Heart left ventricle (tissue), 16 donors: Measurements from ENCODE around the gene PYURF. TPM values are rescaled to one million over a fixed set of nuclear protein-coding genes. Genes with fewer than 3 reads are reported as not detected.

Source experiments
- ATAC-seq, 4 donors: fragments of 200-7000 bp; cut with Tn5 transposase; one replicate each; pipeline ENCODE4 v1.9.1; 2020 to 2022; ENCODE audit warnings: moderate library complexity in 4 of 4, mild to moderate bottlenecking in 3 of 4, moderate number of reproducible peaks in 1 of 4
- DNase-seq, 5 donors: peaks; one replicate each; pipeline ENCODE4 v3.0.0-alpha.2; 2020
- H3K27ac ChIP-seq, 12 donors: fragments of 200-600 bp; sonication (generic) in 4 of 12; one replicate each; pipeline versions ENCODE4 v1.5.0 to v1.8.0; 2016 to 2022; ENCODE audit warnings: mild to moderate bottlenecking in 2 of 12
- H3K27me3 ChIP-seq, 9 donors: fragments of 200-600 bp; sonication (generic) in 2 of 9; one replicate each; pipeline versions ENCODE4 v1.5.1 to v1.8.0; 2016 to 2022; ENCODE audit warnings: mild to moderate bottlenecking in 3 of 9
- H3K36me3 ChIP-seq, 9 donors: fragments of 200-600 bp; sonication (generic) in 2 of 9; one replicate each; pipeline versions ENCODE4 v1.5.0 to v1.8.0; 2018 to 2022; ENCODE audit warnings: mild to moderate bottlenecking in 2 of 9
- H3K4me1 ChIP-seq, 12 donors: fragments of 200-600 bp; sonication (generic) in 4 of 12; one replicate each; pipeline versions ENCODE4 v1.5.0 to v1.8.0; 2016 to 2022; ENCODE audit warnings: mild to moderate bottlenecking in 3 of 12
- H3K4me3 ChIP-seq, 12 donors: fragments of 200-600 bp; sonication (generic) in 4 of 12; one replicate each; pipeline versions ENCODE4 v1.5.0 to v1.8.0; 2017 to 2022; ENCODE audit warnings: mild to moderate bottlenecking in 9 of 12, moderate library complexity in 4 of 12
- H3K9me3 ChIP-seq, 12 donors: fragments of 200-600 bp; sonication (generic) in 4 of 12; one replicate each; pipeline versions ENCODE4 v1.5.0 to v1.8.0; 2016 to 2022; ENCODE audit warnings: mild to moderate bottlenecking in 1 of 12
- POLR2A ChIP-seq, 2 donors: fragments of 450-650 bp; IDR thresholded peaks; one replicate each; pipeline ENCODE4 v1.6.1; 2017; ENCODE audit warnings: antibody characterized with exemption in 2 of 2, mild to moderate bottlenecking in 2 of 2, moderate library complexity in 2 of 2
- WGBS, 4 donors: extraction: QIAGEN DNeasy Blood & Tissue Kit in 2 of 4; methylation state at CpG; one replicate each; pipeline versions ENCODE4 v1.1.5 to v1.1.7; 2013 to 2018; 5-methylcytosine and 5-hydroxymethylcytosine counted together
- intact Hi-C, 10 donors: fragments of 100-400 bp; cut with DNase I; formaldehyde crosslinking; loops; one replicate each; pipeline versions ENCODE4 v1.11.1 to v1.14.2; 2022
- polyA plus RNA-seq, 2 donors: library from polyadenylated mRNA; stranded (reverse); fragments of 200-250 nt; gene quantifications; one replicate each; pipeline ENCODE4 v1.2.3, GENCODE V29; 2013
- total RNA-seq, 9 donors: library from RNA; depleted of rRNA in 2 of 9; stranded (reverse); fragments of >200 nt in 2 of 9; fragmentation: NEBNext Ultra II Directional in 3 of 9; extraction: Animal tissue kit (Norgen Biotek cat#: 25700) in 3 of 9; gene quantifications; one replicate each; pipeline versions ENCODE4 v1.1.0 to v1.2.4, GENCODE V29; 2016 to 2023
- TF ChIP-seq, protein P1 (sequence below), 12 donors: fragments of 200-600 bp; sonication (generic) in 4 of 12; IDR thresholded peaks; one replicate each; pipeline versions ENCODE4 v1.5.0 to v1.8.0; 2018 to 2022; ENCODE audit warnings: antibody characterized with exemption in 12 of 12, mild to moderate bottlenecking in 5 of 12
- donor health status: ischemic (EF 13 %, LVEDD 7.1; RV severe dilation, severe dysfunction).
- donor health status: healthy with polysubstance abuse.
- donor health status: DM: no; HTN: yes; CAD: no.
- donor health status: DM: no; HTN: no; CAD: no.
- donor health status: ischemic (EF 25% LVEDD 6.9; RV normal size, moderate dysfunction).
- donor health status: ischemic (EF 25% LVEDD 5.7; RV mildly dilated, moderate dysfunction).
- donor health status: healthy.
- donor health status: DM: yes; HTN: yes; CAD: no.
- donor health status: ischemic (EF 35%, LVEDD 5.7; RV mildly dilated, moderate dysfunction).
- donor health status: nonischemic (EF 11% LVEDD 7.7; RV severe dilation, severe dysfunction).
- donor health status: DM: yes; HTN: yes; CAD: no.
- donor health status: PGD.
- donor health status: ischemic (EF 29% LVEDD 5.4; RV normal size, mild dysfunction).
- donor health status: nonischemic (EF 23%, LVEDD 6.1; RV moderate dilation, normal function).

The PYURF gene
- total and polyA plus RNA-seq, 11 donors, result 46.3 to 102 (median 55.7) TPM

DNA sequence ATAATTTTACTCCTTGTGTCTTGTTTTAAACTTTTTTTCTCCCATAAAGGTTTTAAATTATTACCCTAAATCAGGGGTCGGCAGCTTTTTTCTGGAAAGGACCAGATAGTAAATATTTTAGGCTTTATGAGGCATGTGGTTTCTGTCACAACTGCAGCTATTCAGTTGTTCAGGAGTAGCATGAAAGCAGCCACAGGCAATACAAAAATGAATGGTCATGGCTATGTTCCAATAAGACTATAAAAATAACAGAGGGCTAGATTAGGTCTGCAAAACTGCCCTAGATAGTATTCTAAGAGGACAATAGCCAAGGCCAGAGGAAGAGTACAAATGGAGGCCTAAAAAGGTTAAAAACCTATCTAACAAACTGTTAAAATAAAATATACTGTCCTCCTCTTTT is 42.0 kb downstream of the PYURF start:
- DNase-seq, result no peak
- TF ChIP-seq, protein P1, sequence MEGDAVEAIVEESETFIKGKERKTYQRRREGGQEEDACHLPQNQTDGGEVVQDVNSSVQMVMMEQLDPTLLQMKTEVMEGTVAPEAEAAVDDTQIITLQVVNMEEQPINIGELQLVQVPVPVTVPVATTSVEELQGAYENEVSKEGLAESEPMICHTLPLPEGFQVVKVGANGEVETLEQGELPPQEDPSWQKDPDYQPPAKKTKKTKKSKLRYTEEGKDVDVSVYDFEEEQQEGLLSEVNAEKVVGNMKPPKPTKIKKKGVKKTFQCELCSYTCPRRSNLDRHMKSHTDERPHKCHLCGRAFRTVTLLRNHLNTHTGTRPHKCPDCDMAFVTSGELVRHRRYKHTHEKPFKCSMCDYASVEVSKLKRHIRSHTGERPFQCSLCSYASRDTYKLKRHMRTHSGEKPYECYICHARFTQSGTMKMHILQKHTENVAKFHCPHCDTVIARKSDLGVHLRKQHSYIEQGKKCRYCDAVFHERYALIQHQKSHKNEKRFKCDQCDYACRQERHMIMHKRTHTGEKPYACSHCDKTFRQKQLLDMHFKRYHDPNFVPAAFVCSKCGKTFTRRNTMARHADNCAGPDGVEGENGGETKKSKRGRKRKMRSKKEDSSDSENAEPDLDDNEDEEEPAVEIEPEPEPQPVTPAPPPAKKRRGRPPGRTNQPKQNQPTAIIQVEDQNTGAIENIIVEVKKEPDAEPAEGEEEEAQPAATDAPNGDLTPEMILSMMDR (IDR thresholded peaks at IDR 0.05), result no peak
- no peak for TF ChIP-seq POLR2A (IDR thresholded peaks at IDR 0.05)
- H3K9me3 ChIP-seq, result peaks cover 0 to 4% (median 0%) of the 10 kb centered on the region in 12 donors
- peak overlapping the region in 1 of 12 donors; percentile 50 for H3K27ac ChIP-seq
- peaks cover 0 to 6% (median 0%) of the 10 kb centered on the region in 12 donors for H3K4me1 ChIP-seq
- no peak overlapping the region for H3K4me3 ChIP-seq
- H3K27me3 ChIP-seq, result no peaks in the 10 kb centered on the region
- intact Hi-C loops, result no loop called here
- peak in 3 of 4 donors; percentile 69 to 82 (median 74) for ATAC-seq
- 35 to 43% (median 40%) methylated on average over 1 of the region's 1 CpG for WGBS, 4 donors
- H3K36me3 ChIP-seq, result peaks cover 0 to 45% (median 17%) of the 10 kb centered on the region in 9 donors

DNA sequence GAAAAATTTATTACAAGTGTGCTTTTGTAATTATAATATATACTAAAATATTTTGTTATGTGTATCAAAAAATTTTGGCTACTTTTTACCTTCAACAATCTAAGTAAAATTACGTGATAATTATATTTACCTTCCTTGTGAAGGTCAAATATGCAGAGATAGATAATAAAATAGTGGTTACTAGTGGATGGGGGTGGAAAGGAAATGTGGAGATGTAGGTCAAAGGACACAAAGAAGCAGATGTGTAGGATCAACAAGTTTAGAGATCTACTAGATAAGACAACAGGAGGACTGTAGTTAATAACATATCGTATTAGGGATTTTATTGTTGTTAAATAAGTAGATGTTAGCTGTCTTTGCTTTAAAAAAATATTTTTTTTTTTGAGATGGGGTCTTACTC is 45.3 kb downstream of the PYURF start:
- Histone ChIP-seq H3K4me3 (no peak overlapping the region), H3K36me3 (peaks cover 0 to 47% (median 6%) of the 10 kb centered on the region in 9 donors), H3K9me3 (no peaks in the 10 kb centered on the region), H3K27me3 (no peaks in the 10 kb centered on the region), H3K27ac (no peak overlapping the region), H3K4me1 (peaks cover 0 to 6% (median 0%) of the 10 kb centered on the region in 12 donors)
- WGBS, 4 donors, result 92 to 97% (median 96%) methylated on average over 2 of the region's 2 CpGs
- DNase-seq (no peak), ATAC-seq (no peak)
- intact Hi-C loops, result no loop called here
- TF ChIP-seq, protein P1 (IDR thresholded peaks at IDR 0.05), result no peak

DNA sequence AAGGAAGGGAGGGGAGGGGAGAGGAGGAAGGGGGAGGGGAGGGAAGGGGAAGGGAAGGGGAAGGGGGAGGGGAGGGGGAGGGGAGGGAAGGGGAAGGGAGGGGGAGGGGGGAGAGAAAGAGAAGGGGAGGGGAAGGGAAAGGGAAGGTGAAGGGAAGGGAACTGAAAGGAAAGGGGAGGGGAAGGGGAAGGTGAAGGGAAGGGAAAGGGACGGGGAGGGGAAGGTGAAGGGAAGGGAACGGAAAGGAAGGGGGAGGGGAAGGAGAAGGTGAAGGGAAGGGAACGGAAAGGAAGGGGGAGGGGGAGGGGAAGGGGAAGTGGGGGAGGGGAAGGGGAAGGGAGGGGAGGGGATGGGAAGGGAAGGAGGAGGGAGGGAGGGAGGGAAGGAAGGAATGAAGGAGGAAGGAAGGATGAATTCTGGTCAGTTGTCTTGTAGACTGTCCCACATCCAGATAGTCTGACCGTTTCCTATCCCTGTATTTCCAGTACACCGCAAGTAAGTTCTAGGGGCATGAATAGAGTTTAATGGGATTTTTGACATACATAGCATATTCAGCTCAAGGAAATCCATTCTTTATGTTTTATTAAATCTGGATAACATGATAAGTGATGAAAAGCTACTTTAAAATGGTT is 46.2 kb downstream of the PYURF start:
- H3K36me3 ChIP-seq, result peaks cover 0 to 56% (median 6%) of the 10 kb centered on the region in 9 donors

More for the DNA sequence above, 46.2 kb downstream of the PYURF start:
- Histone ChIP-seq H3K27ac (no peak overlapping the region), H3K4me3 (no peak overlapping the region), H3K9me3 (no peaks in the 10 kb centered on the region), H3K4me1 (peaks cover 0 to 6% (median 0%) of the 10 kb centered on the region in 12 donors), H3K27me3 (no peaks in the 10 kb centered on the region)
- intact Hi-C loops, result no loop called here
- TF ChIP-seq, protein P1 (IDR thresholded peaks at IDR 0.05), result no peak
- TF ChIP-seq POLR2A (IDR thresholded peaks at IDR 0.05), result no peak
- 77 to 91% (median 83%) methylated on average over 4 to 5 of the region's 5 CpGs for WGBS, 4 donors
- no peak for DNase-seq
- ATAC-seq, result no peak

Other genes starting within 250 kb of the PYURF start
- 100 to 1,000 TPM; 140 to 332 (median 245) TPM for gene PPM1K, start 239.2 kb downstream of the PYURF start, total RNA-seq
- 10 to 100 TPM; 72.8 to 88.5 TPM for gene PPM1K, start 239.2 kb downstream of the PYURF start, polyA plus RNA-seq
- 10 to 100 TPM in 7 of 9 donors, 1 to 10 TPM in 2; 6.1 to 22.0 (median 15.6) TPM for gene HERC6, start 144.9 kb downstream of the PYURF start, total RNA-seq
- gene HERC6, start 144.9 kb downstream of the PYURF start, polyA plus RNA-seq, result 1 to 10 TPM; 2.3 to 4.4 TPM
- 1 to 10 TPM in 8 of 9 donors, under 1 TPM in 1; 0.88 to 5.5 (median 2.3) TPM for gene HERC5, start 66.7 kb downstream of the PYURF start, total RNA-seq
- 1 to 10 TPM; 1.0 to 1.4 TPM for gene HERC5, start 66.7 kb downstream of the PYURF start, polyA plus RNA-seq
- 10 to 100 TPM; 32.2 to 66.6 (median 48.9) TPM for gene HERC3, start 68.7 kb upstream of the PYURF start, total RNA-seq
- 10 to 100 TPM; 10.4 to 34.9 TPM for gene HERC3, start 68.7 kb upstream of the PYURF start, polyA plus RNA-seq
- gene NAP1L5, start 174.1 kb upstream of the PYURF start, total RNA-seq, result 1 to 10 TPM; 2.7 to 7.9 (median 4.5) TPM
- 1 to 10 TPM; 3.9 to 5.3 TPM for gene NAP1L5, start 174.1 kb upstream of the PYURF start, polyA plus RNA-seq